ENCODE data around the gene ZFAND4.

DNA sequence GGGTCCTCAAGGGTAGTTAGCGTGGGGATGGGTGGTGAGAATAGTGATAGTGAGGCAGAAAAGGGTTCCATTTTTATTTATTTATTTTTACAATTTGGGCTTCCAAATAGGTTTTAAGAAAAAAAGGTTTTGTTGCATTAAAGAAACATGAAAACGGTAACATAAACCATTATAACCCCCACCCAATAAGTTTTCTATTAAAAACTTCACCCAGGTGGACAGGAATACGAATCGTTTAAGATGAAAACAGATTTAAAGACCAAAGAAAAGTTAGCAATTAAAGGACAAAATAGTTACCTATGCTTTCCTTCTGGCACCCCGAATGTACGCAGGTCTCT lies 78.7 kb downstream of the ZFAND4 start:
- TF ChIP-seq, protein P1, sequence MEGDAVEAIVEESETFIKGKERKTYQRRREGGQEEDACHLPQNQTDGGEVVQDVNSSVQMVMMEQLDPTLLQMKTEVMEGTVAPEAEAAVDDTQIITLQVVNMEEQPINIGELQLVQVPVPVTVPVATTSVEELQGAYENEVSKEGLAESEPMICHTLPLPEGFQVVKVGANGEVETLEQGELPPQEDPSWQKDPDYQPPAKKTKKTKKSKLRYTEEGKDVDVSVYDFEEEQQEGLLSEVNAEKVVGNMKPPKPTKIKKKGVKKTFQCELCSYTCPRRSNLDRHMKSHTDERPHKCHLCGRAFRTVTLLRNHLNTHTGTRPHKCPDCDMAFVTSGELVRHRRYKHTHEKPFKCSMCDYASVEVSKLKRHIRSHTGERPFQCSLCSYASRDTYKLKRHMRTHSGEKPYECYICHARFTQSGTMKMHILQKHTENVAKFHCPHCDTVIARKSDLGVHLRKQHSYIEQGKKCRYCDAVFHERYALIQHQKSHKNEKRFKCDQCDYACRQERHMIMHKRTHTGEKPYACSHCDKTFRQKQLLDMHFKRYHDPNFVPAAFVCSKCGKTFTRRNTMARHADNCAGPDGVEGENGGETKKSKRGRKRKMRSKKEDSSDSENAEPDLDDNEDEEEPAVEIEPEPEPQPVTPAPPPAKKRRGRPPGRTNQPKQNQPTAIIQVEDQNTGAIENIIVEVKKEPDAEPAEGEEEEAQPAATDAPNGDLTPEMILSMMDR (optimal IDR thresholded peaks at IDR 0.05 in 1 of 3, IDR thresholded peaks at IDR 0.05 in 1 of 3, conservative IDR thresholded peaks at IDR 0.05 in 1 of 3; ENCODE audit: extremely low read depth in 1 of 3, insufficient read depth in 2 of 3, low read length in 3 of 3): no peak
- no peak for TF ChIP-seq EZH2 (IDR thresholded peaks at IDR 0.05; ENCODE audit: low read length)
